Measurements from ENCODE around the gene PBRM1. TPM values are rescaled to one million over a fixed set of nuclear protein-coding genes. Genes with fewer than 3 reads are reported as not detected.

PBRM1 gene
- polyA plus RNA-seq, 3 donors = 26.1 to 72.9 (median 38.0) TPM

GRCh38 chr3:52495777-52496602 is 189.7 kb downstream of the PBRM1 start:
- H3K4me1 Mint-ChIP-seq = peaks cover 90% of the 10 kb centered on the region
- no peaks in the 10 kb centered on the region for H3K27me3 Mint-ChIP-seq (ENCODE audit: low read depth in 3 of 3)
- peaks cover 42% of the 10 kb centered on the region for H3K79me2 ChIP-seq (ENCODE audit: insufficient read depth, low read length)
- H3K9me3 ChIP-seq (replicated peaks in 1 of 2; ENCODE audit: control insufficient read depth in 1 of 2, insufficient read depth in 1 of 2, low read length in 2 of 2) = no peaks in the 10 kb centered on the region
- intact Hi-C loops (cut with micrococcal nuclease) = loop anchor here in 1 of 2 donors (5.0 kb wide), 1 partner anchor 36 kb away; the partner anchor contains the start of gene NT5DC2
- H3K4me2 ChIP-seq (replicated peaks; ENCODE audit: extremely low read depth, low read length, poor library complexity, severe bottlenecking) = peak overlapping the region; percentile 86
- 49% methylated on average over 14 of the region's 16 CpGs for WGBS (ENCODE audit: insufficient coverage)
- H3K36me3 ChIP-seq (replicated peaks in 1 of 2; ENCODE audit: control insufficient read depth in 1 of 2, insufficient read depth in 2 of 2, low read length in 2 of 2) = peaks cover 15 to 22% of the 10 kb centered on the region in 2 donors
- H3K9me3 Mint-ChIP-seq = no peaks in the 10 kb centered on the region
- H3K4me3 Mint-ChIP-seq = peak overlapping the region; percentile 79 to 90
- H3K4me1 ChIP-seq (ENCODE audit: control insufficient read depth in 1 of 2, insufficient read depth in 2 of 2, low read length in 2 of 2) = peaks cover 98 to 100% of the 10 kb centered on the region in 2 donors
- peaks cover 22 to 45% of the 10 kb centered on the region in 2 donors for H3K36me3 Mint-ChIP-seq
- H3K9ac ChIP-seq (ENCODE audit: insufficient read depth, low read length, poor library complexity, severe bottlenecking) = peak overlapping the region; percentile 74
- peak overlapping the region; percentile 46 to 81 (median 75) for H3K4me3 ChIP-seq (replicated peaks in 1 of 3; ENCODE audit: low read depth in 2 of 3, low read length in 3 of 3)
- peak overlapping the region; percentile 71 to 94 for H3K27ac ChIP-seq (ENCODE audit: low read depth in 1 of 2, low read length in 2 of 2)
- peak; percentile 73 to 81 (median 80) for DNase-seq
- no peaks in the 10 kb centered on the region for H3K27me3 ChIP-seq (ENCODE audit: control insufficient read depth in 2 of 2, insufficient read depth in 2 of 2, low read length in 2 of 2)
- peak overlapping the region; percentile 78 for H2AFZ ChIP-seq (ENCODE audit: insufficient read depth, low read depth, low read length, poor library complexity, severe bottlenecking)
- H4K20me1 ChIP-seq (ENCODE audit: insufficient read depth, low read length) = no peaks in the 10 kb centered on the region
- TF ChIP-seq, protein P1, sequence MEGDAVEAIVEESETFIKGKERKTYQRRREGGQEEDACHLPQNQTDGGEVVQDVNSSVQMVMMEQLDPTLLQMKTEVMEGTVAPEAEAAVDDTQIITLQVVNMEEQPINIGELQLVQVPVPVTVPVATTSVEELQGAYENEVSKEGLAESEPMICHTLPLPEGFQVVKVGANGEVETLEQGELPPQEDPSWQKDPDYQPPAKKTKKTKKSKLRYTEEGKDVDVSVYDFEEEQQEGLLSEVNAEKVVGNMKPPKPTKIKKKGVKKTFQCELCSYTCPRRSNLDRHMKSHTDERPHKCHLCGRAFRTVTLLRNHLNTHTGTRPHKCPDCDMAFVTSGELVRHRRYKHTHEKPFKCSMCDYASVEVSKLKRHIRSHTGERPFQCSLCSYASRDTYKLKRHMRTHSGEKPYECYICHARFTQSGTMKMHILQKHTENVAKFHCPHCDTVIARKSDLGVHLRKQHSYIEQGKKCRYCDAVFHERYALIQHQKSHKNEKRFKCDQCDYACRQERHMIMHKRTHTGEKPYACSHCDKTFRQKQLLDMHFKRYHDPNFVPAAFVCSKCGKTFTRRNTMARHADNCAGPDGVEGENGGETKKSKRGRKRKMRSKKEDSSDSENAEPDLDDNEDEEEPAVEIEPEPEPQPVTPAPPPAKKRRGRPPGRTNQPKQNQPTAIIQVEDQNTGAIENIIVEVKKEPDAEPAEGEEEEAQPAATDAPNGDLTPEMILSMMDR (IDR thresholded peaks at IDR 0.05) = no peak
- H3K27ac Mint-ChIP-seq = peak overlapping the region; percentile 76 to 95 (median 86)

Small RNA genes within 50 kb of the gene (small RNA-seq; reads per million reads assigned to genes)
- gene AC006254.2 (ENCODE audit: insufficient read length, low read depth) = not detected
- 5,866 reads per million, percentile 100 among the genes with 10 or more reads in this experiment for gene RF00569 (ENCODE audit: insufficient read length, low read depth)
- gene RF01183 (ENCODE audit: insufficient read length, low read depth) = not detected
- not detected for gene RNU6-856P (ENCODE audit: insufficient read length, low read depth)
- not detected for gene RNU6ATAC16P (ENCODE audit: insufficient read length, low read depth)
- gene SNORD19 (ENCODE audit: insufficient read length, low read depth) = not detected
- not detected for gene SNORD19B (ENCODE audit: insufficient read length, low read depth)
- 3,279 reads per million, percentile 99 among the genes with 10 or more reads in this experiment for gene SNORD69 (ENCODE audit: insufficient read length, low read depth)

Other genes starting within 250 kb of the PBRM1 start
- under 1 TPM in 1 of 3 donors, not detected in 2; 0.03 TPM for gene SEMA3G, start 240.8 kb downstream of the PBRM1 start, polyA plus RNA-seq
- not detected for gene TNNC1, start 231.9 kb downstream of the PBRM1 start, polyA plus RNA-seq
- gene NISCH, start 230.3 kb downstream of the PBRM1 start, polyA plus RNA-seq = 100 to 1,000 TPM in 1 of 3 donors, 10 to 100 TPM in 1, 1 to 10 TPM in 1; 9.7 to 106 (median 13.1) TPM
- 100 to 1,000 TPM in 1 of 3 donors, 10 to 100 TPM in 1, 1 to 10 TPM in 1; 3.8 to 535 (median 15.8) TPM for gene STAB1, start 190.6 kb downstream of the PBRM1 start, polyA plus RNA-seq
- gene NT5DC2, start 152.1 kb downstream of the PBRM1 start, polyA plus RNA-seq = 10 to 100 TPM in 1 of 3 donors, under 1 TPM in 2; 0.66 to 28.4 (median 0.67) TPM
- 10 to 100 TPM in 2 of 3 donors, 1 to 10 TPM in 1; 1.4 to 52.1 (median 43.3) TPM for gene UQCC5, start 149.3 kb downstream of the PBRM1 start, polyA plus RNA-seq
- 10 to 100 TPM; 13.4 to 18.7 (median 16.7) TPM for gene GNL3, start 119 bp upstream of the PBRM1 start, polyA plus RNA-seq
- 10 to 100 TPM; 27.3 to 34.8 (median 34.8) TPM for gene GLT8D1, start 19.9 kb upstream of the PBRM1 start, polyA plus RNA-seq
- 100 to 1,000 TPM in 2 of 3 donors, 10 to 100 TPM in 1; 99.0 to 242 (median 228) TPM for gene SPCS1, start 20.2 kb upstream of the PBRM1 start, polyA plus RNA-seq
- 10 to 100 TPM; 13.7 to 17.5 (median 17.4) TPM for gene NEK4, start 85.0 kb upstream of the PBRM1 start, polyA plus RNA-seq
- 1 to 10 TPM in 2 of 3 donors, under 1 TPM in 1; 0.75 to 4.4 (median 1.3) TPM for gene ITIH1, start 91.7 kb upstream of the PBRM1 start, polyA plus RNA-seq
- under 1 TPM in 1 of 3 donors, not detected in 2; 0.07 TPM for gene ITIH3, start 108.9 kb upstream of the PBRM1 start, polyA plus RNA-seq
- gene ITIH4, start 144.8 kb upstream of the PBRM1 start, polyA plus RNA-seq = 10 to 100 TPM in 1 of 3 donors, under 1 TPM in 1, not detected in 1; 0.59 to 47.7 TPM
- 10 to 100 TPM in 1 of 3 donors, under 1 TPM in 1, not detected in 1; 0.29 to 13.7 TPM for gene MUSTN1, start 149.1 kb upstream of the PBRM1 start, polyA plus RNA-seq
- 10 to 100 TPM in 2 of 3 donors, 1 to 10 TPM in 1; 8.9 to 49.9 (median 11.7) TPM for gene STIMATE, start 211.6 kb upstream of the PBRM1 start, polyA plus RNA-seq